KOPT-K1 (cell line): Measurements from ENCODE around the gene SPAST.
"Not testable (repeated sequence)": the region's sequence is repeated elsewhere in the genome, so short reads cannot be mapped to it uniquely, and the experiment has no call there.

Experiments used
- H3K27ac ChIP-seq: fragments of 200-600 bp; sonication (generic); 2 replicates; pipeline ENCODE4 v1.5.1; 2016; ENCODE audit warnings: antibody characterized with exemption, mild to moderate bottlenecking, low read depth, low read length; ENCODE audit not compliant: poor library complexity, severe bottlenecking
- H3K36me3 ChIP-seq: fragments of 200-600 bp; sonication (generic); 2 replicates; pipeline ENCODE4 v1.5.1; 2017; ENCODE audit warnings: antibody characterized with exemption, mild to moderate bottlenecking, low read length, moderate library complexity; ENCODE audit not compliant: insufficient read depth
- H3K9me3 ChIP-seq: fragments of 200-600 bp; sonication (generic); 2 replicates; pipeline ENCODE4 v1.5.1; 2017; ENCODE audit warnings: antibody characterized with exemption, low read length, mild to moderate bottlenecking; ENCODE audit not compliant: insufficient read depth, poor library complexity, severe bottlenecking

SPAST gene

GRCh38 chr2:32067549-32067948, 4.2 kb downstream of the SPAST start:
- no peaks in the 10 kb centered on the region for H3K9me3 ChIP-seq
- H3K27ac ChIP-seq = no peak overlapping the region
- no peaks in the 10 kb centered on the region for H3K36me3 ChIP-seq

GRCh38 chr2:32074134-32074506, 10.8 kb downstream of the SPAST start:
- no peak overlapping the region for H3K27ac ChIP-seq
- no peaks in the 10 kb centered on the region for H3K9me3 ChIP-seq
- peaks cover 9% of the 10 kb centered on the region for H3K36me3 ChIP-seq

- Histone ChIP-seq H3K27ac (no peak overlapping the region), H3K36me3 (peaks cover 3% of the 10 kb centered on the region), H3K9me3 (no peaks in the 10 kb centered on the region)
Measured at GRCh38 chr2:32095671-32096070, 32.3 kb downstream of the SPAST start.

- peaks cover 20% of the 10 kb centered on the region for H3K36me3 ChIP-seq
- no peaks in the 10 kb centered on the region for H3K9me3 ChIP-seq
- no peak overlapping the region for H3K27ac ChIP-seq
Measured at GRCh38 chr2:32108111-32108510, 44.8 kb downstream of the SPAST start.

GRCh38 chr2:32118055-32118454, 54.7 kb downstream of the SPAST start:
- no peaks in the 10 kb centered on the region for H3K9me3 ChIP-seq
- peaks cover 44% of the 10 kb centered on the region for H3K36me3 ChIP-seq
- H3K27ac ChIP-seq = no peak overlapping the region

- peaks cover 47% of the 10 kb centered on the region for H3K36me3 ChIP-seq
Measured at GRCh38 chr2:32119161-32119560, 55.8 kb downstream of the SPAST start.

GRCh38 chr2:32124660-32125059, 61.3 kb downstream of the SPAST start:
- H3K36me3 ChIP-seq = peaks cover 56% of the 10 kb centered on the region
- no peaks in the 10 kb centered on the region for H3K9me3 ChIP-seq

More at GRCh38 chr2:32119161-32119560, 55.8 kb downstream of the SPAST start:
- Histone ChIP-seq H3K27ac (no peak overlapping the region), H3K9me3 (no peaks in the 10 kb centered on the region)

GRCh38 chr2:32128636-32129035, 65.3 kb downstream of the SPAST start:
- Histone ChIP-seq H3K27ac (no peak overlapping the region), H3K9me3 (no peaks in the 10 kb centered on the region), H3K36me3 (peaks cover 59% of the 10 kb centered on the region)

More at GRCh38 chr2:32124660-32125059, 61.3 kb downstream of the SPAST start:
- no peak overlapping the region for H3K27ac ChIP-seq

- no peaks in the 10 kb centered on the region for H3K9me3 ChIP-seq
- H3K27ac ChIP-seq = no peak overlapping the region
- peaks cover 56% of the 10 kb centered on the region for H3K36me3 ChIP-seq
Measured at GRCh38 chr2:32129086-32129485, 65.7 kb downstream of the SPAST start.

- H3K27ac ChIP-seq = no peak overlapping the region
Measured at GRCh38 chr2:32135409-32135808, 72.1 kb downstream of the SPAST start.

GRCh38 chr2:32136097-32136496, 72.7 kb downstream of the SPAST start:
- no peaks in the 10 kb centered on the region for H3K9me3 ChIP-seq
- peaks cover 50% of the 10 kb centered on the region for H3K36me3 ChIP-seq
- no peak overlapping the region for H3K27ac ChIP-seq

More at GRCh38 chr2:32135409-32135808, 72.1 kb downstream of the SPAST start:
- H3K36me3 ChIP-seq = peaks cover 56% of the 10 kb centered on the region
- H3K9me3 ChIP-seq = no peaks in the 10 kb centered on the region

- not testable (repeated sequence) for H3K27ac ChIP-seq, H3K9me3 ChIP-seq
- H3K36me3 ChIP-seq = peaks cover 13% of the 10 kb centered on the region
Measured at GRCh38 chr2:32151544-32151943, 88.2 kb downstream of the SPAST start.

GRCh38 chr2:32159678-32160077, 96.3 kb downstream of the SPAST start:
- no peak overlapping the region for H3K27ac ChIP-seq
- no peaks in the 10 kb centered on the region for H3K9me3 ChIP-seq
- peaks cover under 1% of the 10 kb centered on the region; the same call in 1 of the 2 replicates for H3K36me3 ChIP-seq

- Histone ChIP-seq H3K9me3 (no peaks in the 10 kb centered on the region), H3K27ac (no peak overlapping the region), H3K36me3 (no peaks in the 10 kb centered on the region; the same call in 1 of the 2 replicates)
Measured at GRCh38 chr2:32161296-32161695, 97.9 kb downstream of the SPAST start.

GRCh38 chr2:32164254-32164653, 100.9 kb downstream of the SPAST start:
- H3K27ac ChIP-seq, H3K36me3 ChIP-seq, H3K9me3 ChIP-seq: not testable (repeated sequence)

- H3K36me3 ChIP-seq, H3K9me3 ChIP-seq: not testable (repeated sequence)
- peak overlapping the region; percentile 66 for H3K27ac ChIP-seq
Measured at GRCh38 chr2:32165027-32165347, 101.6 kb downstream of the SPAST start.
